Measurements from ENCODE around the gene NCAM1. TPM values are rescaled to one million over a fixed set of nuclear protein-coding genes. Genes with fewer than 3 reads are reported as not detected.

Gene NCAM1
- total RNA-seq, 1 experiment from 2014 or later: 3.7 TPM

DNA sequence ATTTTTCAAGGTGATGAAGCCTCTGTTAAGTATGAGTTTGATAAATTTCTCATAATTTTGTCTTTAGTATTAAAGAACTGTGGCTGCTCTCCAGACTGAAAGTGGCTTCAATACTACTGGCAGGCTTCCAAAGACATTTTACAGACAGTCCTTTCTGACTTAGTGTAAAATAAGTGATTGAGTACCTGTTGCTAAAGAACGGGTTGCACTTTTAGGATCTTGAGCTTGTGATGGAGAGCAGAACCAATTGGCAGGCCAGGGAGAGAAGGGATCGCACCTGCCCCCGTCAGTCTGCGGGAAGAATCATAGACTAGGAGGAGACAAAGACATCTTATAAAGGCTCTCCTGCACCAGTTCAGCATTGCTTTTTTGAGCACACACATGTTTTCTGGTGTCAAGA is 4.4 kb downstream of the NCAM1 start:
- no peaks in the 10 kb centered on the region for H3K9me3 Mint-ChIP-seq (ENCODE audit: low read depth, unreplicated experiment)
- peaks cover 6% of the 10 kb centered on the region for H3K36me3 Mint-ChIP-seq (ENCODE audit: insufficient read depth, unreplicated experiment)
- intact Hi-C loops (cut with micrococcal nuclease; ENCODE audit: unreplicated experiment): no loop called here
- peaks cover 23% of the 10 kb centered on the region for H3K4me1 Mint-ChIP-seq (ENCODE audit: low read depth, unreplicated experiment)
- CTCF ChIA-PET: no interaction called here
- DNase-seq: no peak
- no peak overlapping the region for H3K4me3 Mint-ChIP-seq (ENCODE audit: low read depth, unreplicated experiment)
- H3K27me3 Mint-ChIP-seq (ENCODE audit: unreplicated experiment): no peaks in the 10 kb centered on the region
- BruUV-seq (replicated peaks): no TSS peak
- TF ChIP-seq, protein P1, sequence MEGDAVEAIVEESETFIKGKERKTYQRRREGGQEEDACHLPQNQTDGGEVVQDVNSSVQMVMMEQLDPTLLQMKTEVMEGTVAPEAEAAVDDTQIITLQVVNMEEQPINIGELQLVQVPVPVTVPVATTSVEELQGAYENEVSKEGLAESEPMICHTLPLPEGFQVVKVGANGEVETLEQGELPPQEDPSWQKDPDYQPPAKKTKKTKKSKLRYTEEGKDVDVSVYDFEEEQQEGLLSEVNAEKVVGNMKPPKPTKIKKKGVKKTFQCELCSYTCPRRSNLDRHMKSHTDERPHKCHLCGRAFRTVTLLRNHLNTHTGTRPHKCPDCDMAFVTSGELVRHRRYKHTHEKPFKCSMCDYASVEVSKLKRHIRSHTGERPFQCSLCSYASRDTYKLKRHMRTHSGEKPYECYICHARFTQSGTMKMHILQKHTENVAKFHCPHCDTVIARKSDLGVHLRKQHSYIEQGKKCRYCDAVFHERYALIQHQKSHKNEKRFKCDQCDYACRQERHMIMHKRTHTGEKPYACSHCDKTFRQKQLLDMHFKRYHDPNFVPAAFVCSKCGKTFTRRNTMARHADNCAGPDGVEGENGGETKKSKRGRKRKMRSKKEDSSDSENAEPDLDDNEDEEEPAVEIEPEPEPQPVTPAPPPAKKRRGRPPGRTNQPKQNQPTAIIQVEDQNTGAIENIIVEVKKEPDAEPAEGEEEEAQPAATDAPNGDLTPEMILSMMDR (IDR thresholded peaks at IDR 0.05; ENCODE audit: unreplicated experiment): no peak
- H3K27ac Mint-ChIP-seq (ENCODE audit: unreplicated experiment): no peak overlapping the region

DNA sequence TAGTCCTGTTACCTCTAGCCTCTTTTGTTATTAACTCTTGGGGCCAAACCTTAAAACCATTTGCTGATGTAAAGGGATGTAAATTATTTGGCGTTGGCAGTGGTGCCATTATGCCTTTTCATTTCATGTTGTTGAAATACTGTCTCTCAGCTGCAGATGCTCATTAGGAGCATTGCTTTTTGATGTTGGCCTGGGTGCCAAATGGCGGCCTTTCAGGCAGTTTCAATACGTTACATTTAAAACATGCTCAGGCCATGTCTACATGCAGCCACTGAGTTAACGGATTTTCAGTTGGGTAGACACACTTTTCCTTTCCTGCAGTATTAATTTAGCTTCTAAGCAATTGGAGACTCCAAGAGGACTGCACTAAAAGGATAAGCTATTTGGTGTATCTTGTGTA is 5.3 kb downstream of the NCAM1 start:
- TF ChIP-seq, protein P1 (IDR thresholded peaks at IDR 0.05; ENCODE audit: unreplicated experiment): no peak
- H3K4me3 Mint-ChIP-seq (ENCODE audit: low read depth, unreplicated experiment): no peak overlapping the region
- H3K36me3 Mint-ChIP-seq (ENCODE audit: insufficient read depth, unreplicated experiment): peaks cover under 1% of the 10 kb centered on the region
- H3K9me3 Mint-ChIP-seq (ENCODE audit: low read depth, unreplicated experiment): no peaks in the 10 kb centered on the region
- peaks cover 23% of the 10 kb centered on the region for H3K4me1 Mint-ChIP-seq (ENCODE audit: low read depth, unreplicated experiment)
- intact Hi-C loops (cut with micrococcal nuclease; ENCODE audit: unreplicated experiment): no loop called here
- no TSS peak for BruUV-seq (replicated peaks)
- DNase-seq: no peak
- H3K27ac Mint-ChIP-seq (ENCODE audit: unreplicated experiment): no peak overlapping the region
- no peaks in the 10 kb centered on the region for H3K27me3 Mint-ChIP-seq (ENCODE audit: unreplicated experiment)
- CTCF ChIA-PET: no interaction called here

- BruUV-seq (replicated peaks): no TSS peak
- CTCF ChIA-PET: no interaction called here
- Mint-ChIP-seq H3K27me3 (ENCODE audit: unreplicated experiment) (no peaks in the 10 kb centered on the region), H3K36me3 (ENCODE audit: insufficient read depth, unreplicated experiment) (no peaks in the 10 kb centered on the region), H3K4me1 (ENCODE audit: low read depth, unreplicated experiment) (peaks cover 23% of the 10 kb centered on the region), H3K4me3 (ENCODE audit: low read depth, unreplicated experiment) (no peak overlapping the region), H3K27ac (ENCODE audit: unreplicated experiment) (no peak overlapping the region), H3K9me3 (ENCODE audit: low read depth, unreplicated experiment) (no peaks in the 10 kb centered on the region)
- intact Hi-C loops (cut with micrococcal nuclease; ENCODE audit: unreplicated experiment): no loop called here
- TF ChIP-seq, protein P1 (IDR thresholded peaks at IDR 0.05; ENCODE audit: unreplicated experiment): no peak
- DNase-seq: no peak
These were observed 5.9 kb downstream of the NCAM1 start for GRCh38 chr11:112967082-112967481.

DNA sequence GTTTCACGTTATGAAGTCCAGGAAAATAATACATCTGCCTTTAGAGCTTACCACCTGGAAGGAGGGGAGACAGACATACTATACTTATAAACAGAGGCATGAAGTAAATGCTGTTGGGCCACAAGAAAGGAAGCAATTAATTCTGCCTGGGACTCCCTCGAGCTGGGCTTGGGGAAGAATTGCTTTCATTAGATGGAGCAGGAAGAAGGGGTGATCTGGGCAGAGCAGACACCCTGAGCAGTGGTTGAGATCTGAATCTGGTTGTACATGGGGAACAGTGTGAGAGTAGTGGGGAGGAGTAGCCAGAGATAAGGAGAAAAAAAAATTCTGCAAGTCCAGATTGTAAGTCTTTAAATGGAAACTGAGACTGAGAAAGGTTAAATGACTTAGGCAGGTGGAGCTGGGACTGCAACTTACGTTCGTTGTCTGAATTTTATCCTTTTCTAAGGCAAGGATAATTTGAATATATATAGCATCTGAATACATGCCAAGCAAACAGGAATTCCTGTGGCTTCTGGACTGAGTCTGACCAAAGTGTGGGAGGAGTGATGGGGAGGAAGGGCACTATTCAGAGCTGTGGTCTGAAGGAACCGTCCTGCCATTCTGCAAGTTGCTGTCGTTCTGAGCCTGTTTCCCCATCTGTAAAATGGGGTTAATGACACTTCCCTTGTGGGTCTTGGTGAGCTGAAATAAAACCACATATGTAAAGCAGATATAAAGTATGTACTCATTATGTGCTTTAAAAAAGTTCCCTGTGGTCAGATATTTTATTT is 7.9 kb downstream of the NCAM1 start:
- no peaks in the 10 kb centered on the region for H3K36me3 Mint-ChIP-seq (ENCODE audit: insufficient read depth, unreplicated experiment)
- no peak overlapping the region for H3K4me3 Mint-ChIP-seq (ENCODE audit: low read depth, unreplicated experiment)
- CTCF ChIA-PET: no interaction called here
- DNase-seq: no peak
- TF ChIP-seq, protein P1 (IDR thresholded peaks at IDR 0.05; ENCODE audit: unreplicated experiment): no peak
- no peak overlapping the region for H3K27ac Mint-ChIP-seq (ENCODE audit: unreplicated experiment)
- H3K4me1 Mint-ChIP-seq (ENCODE audit: low read depth, unreplicated experiment): peaks cover 23% of the 10 kb centered on the region
- H3K27me3 Mint-ChIP-seq (ENCODE audit: unreplicated experiment): peaks cover 2% of the 10 kb centered on the region
- H3K9me3 Mint-ChIP-seq (ENCODE audit: low read depth, unreplicated experiment): no peaks in the 10 kb centered on the region
- no TSS peak for BruUV-seq (replicated peaks)
- intact Hi-C loops (cut with micrococcal nuclease; ENCODE audit: unreplicated experiment): no loop called here

Data from Calu3 (cell line).